Neuronal stem cell (in vitro differentiated cells): ENCODE measurements around the gene BCR.
A peak's percentile ranks its signal among the peaks of the same experiment; 100 is the strongest.

Experiments
- DNase-seq: peaks from one replicate; pipeline ENCODE4 v3.0.0-alpha.2; 2013; ENCODE audit warnings: low spot score
- H2AFZ ChIP-seq: one replicate; pipeline ENCODE4 v1.6.1; 2013; ENCODE audit warnings: mild to moderate bottlenecking, low read length, inconsistent platforms
- H2AK5ac ChIP-seq: 2 replicates; pipeline ENCODE4 v1.6.1; 2013; ENCODE audit warnings: low read depth, mild to moderate bottlenecking, inconsistent platforms, low read length, moderate library complexity, mixed read lengths
- H2BK120ac ChIP-seq: 2 replicates; pipeline ENCODE4 v1.6.1; 2013; ENCODE audit warnings: low read depth, mild to moderate bottlenecking, inconsistent platforms, low read length, moderate library complexity, mixed read lengths
- H2BK12ac ChIP-seq: one replicate; pipeline ENCODE4 v1.6.1; 2013; ENCODE audit warnings: low read length, inconsistent platforms
- H2BK15ac ChIP-seq: 2 replicates; pipeline ENCODE4 v1.6.1; 2013; ENCODE audit warnings: mild to moderate bottlenecking, low read length, inconsistent platforms, mixed read lengths
- H2BK5ac ChIP-seq: one replicate; pipeline ENCODE4 v1.6.1; 2013; ENCODE audit warnings: inconsistent platforms, mild to moderate bottlenecking, low read length, moderate library complexity
- H3K14ac ChIP-seq: one replicate; pipeline ENCODE4 v1.6.1; 2013; ENCODE audit warnings: low read length, inconsistent platforms
- H3K18ac ChIP-seq: 2 replicates; pipeline ENCODE4 v1.6.1; 2013; ENCODE audit warnings: low read length, inconsistent platforms
- H3K23ac ChIP-seq: 2 replicates; pipeline ENCODE4 v1.6.1; 2013; ENCODE audit warnings: low read depth, mild to moderate bottlenecking, mixed read lengths, low read length, inconsistent platforms; ENCODE audit not compliant: poor library complexity
- H3K27ac ChIP-seq: replicated peaks from 3 replicates; pipeline ENCODE4 v1.5.1; 2013; ENCODE audit warnings: low read length, inconsistent platforms
- H3K27me3 ChIP-seq, 3 experiments: 2 replicates each; pipeline ENCODE4 v1.6.1; 2013; ENCODE audit warnings: low read length in 3 of 3, mild to moderate bottlenecking in 2 of 3, inconsistent platforms in 1 of 3, low read depth in 1 of 3, mixed read lengths in 1 of 3, moderate library complexity in 1 of 3; ENCODE audit not compliant: control insufficient read depth in 3 of 3, insufficient read depth in 3 of 3
- H3K36me3 ChIP-seq, 2 donors: replicated peaks in 1 of 2; 2 replicates each; pipeline ENCODE4 v1.6.1; 2013; ENCODE audit warnings: low read length in 2 of 2; ENCODE audit not compliant: control insufficient read depth in 2 of 2, insufficient read depth in 2 of 2
- H3K4ac ChIP-seq: 2 replicates; pipeline ENCODE4 v1.6.1; 2013; ENCODE audit warnings: inconsistent platforms, mild to moderate bottlenecking, low read length, moderate library complexity
- H3K4me1 ChIP-seq, 2 donors: 1 replicate in 1 of 2; 2 replicates in 1 of 2; pipeline ENCODE4 v1.6.1; 2013; ENCODE audit warnings: low read length in 2 of 2, low read depth in 1 of 2; ENCODE audit not compliant: control insufficient read depth in 2 of 2, insufficient read depth in 1 of 2
- H3K4me2 ChIP-seq: one replicate; pipeline ENCODE4 v1.6.1; 2013; ENCODE audit warnings: mild to moderate bottlenecking, low read length, inconsistent platforms; ENCODE audit not compliant: insufficient read depth, poor library complexity, severe bottlenecking
- H3K4me3 ChIP-seq, 2 donors: 2 replicates each; pipeline ENCODE4 v1.5.1; 2013; ENCODE audit warnings: low read length in 2 of 2, mild to moderate bottlenecking in 2 of 2, inconsistent platforms in 1 of 2, moderate library complexity in 1 of 2
- H3K79me1 ChIP-seq: one replicate; pipeline ENCODE4 v1.6.1; 2013; ENCODE audit warnings: low read depth, mild to moderate bottlenecking, inconsistent platforms, low read length, moderate library complexity
- H3K9ac ChIP-seq: one replicate; pipeline ENCODE4 v1.6.1; 2013; ENCODE audit warnings: mild to moderate bottlenecking, low read depth, low read length, inconsistent platforms; ENCODE audit not compliant: poor library complexity
- H3K9me3 ChIP-seq, 2 donors: replicated peaks in 1 of 2; 2 replicates each; pipeline versions ENCODE3 to v1.6.1; 2013; ENCODE audit warnings: low read length in 2 of 2, mild to moderate bottlenecking in 2 of 2, inconsistent platforms in 1 of 2, low read depth in 1 of 2, mixed read lengths in 1 of 2, moderate library complexity in 1 of 2; ENCODE audit not compliant: control insufficient read depth in 2 of 2, insufficient read depth in 1 of 2
- H4K8ac ChIP-seq: one replicate; pipeline ENCODE4 v1.6.1; 2013; ENCODE audit warnings: low read depth, mild to moderate bottlenecking, inconsistent platforms, low read length, moderate library complexity
- H4K91ac ChIP-seq: one replicate; pipeline ENCODE4 v1.6.1; 2013; ENCODE audit warnings: low read length, low read depth, mild to moderate bottlenecking, inconsistent platforms; ENCODE audit not compliant: poor library complexity
- WGBS, 2 donors: extraction: QIAGEN DNeasy Blood & Tissue Kit; methylation state at CpG; one replicate each; pipeline ENCODE4 v1.1.7; 2013; ENCODE audit warnings: missing lambda C conversion rate in 2 of 2, mixed read lengths in 1 of 2; ENCODE audit not compliant: insufficient read length in 2 of 2, insufficient replicate concordance in 1 of 2; ENCODE audit errors: extremely low coverage in 2 of 2; 5-methylcytosine and 5-hydroxymethylcytosine counted together

Gene BCR

DNA sequence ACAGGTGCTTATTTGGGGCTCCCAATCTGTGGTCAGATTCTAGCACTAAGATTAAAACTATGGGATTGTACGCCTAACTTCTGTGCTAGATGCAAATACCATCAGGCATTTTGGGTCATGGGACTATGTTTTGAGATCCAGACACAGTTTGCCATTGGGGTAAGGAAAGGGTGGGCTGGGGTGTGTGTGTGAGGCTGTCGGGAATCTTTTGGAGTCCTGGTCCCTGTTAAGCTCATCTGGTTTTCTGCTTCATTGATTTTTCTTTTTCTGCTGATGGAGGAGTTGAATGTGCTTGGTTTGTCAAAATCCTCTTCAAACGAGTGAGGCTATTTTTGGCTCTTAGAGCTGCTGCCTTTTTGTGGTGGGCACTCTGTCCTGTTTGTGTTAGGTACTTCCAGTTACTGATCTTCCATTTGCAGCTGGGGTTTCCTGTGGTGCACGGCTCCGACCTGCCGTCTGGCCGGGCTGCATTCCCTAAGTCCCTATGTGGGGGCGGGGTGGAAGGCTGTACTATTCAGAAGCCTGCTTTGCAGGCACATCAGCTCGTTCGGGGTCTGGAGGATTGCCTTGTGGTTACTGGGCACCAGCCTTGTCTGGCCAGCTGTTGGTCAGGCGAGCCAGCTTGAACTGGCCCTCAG, 2.9 kb downstream of the BCR start:
- Histone ChIP-seq H3K79me1 (peaks cover 19% of the 10 kb centered on the region), H2AFZ (no peak overlapping the region), H2BK12ac (no peak overlapping the region), H3K27ac (peak overlapping the region; percentile 30), H2AK5ac (no peak overlapping the region), H3K23ac (peak overlapping the region; percentile 45), H3K18ac (peak overlapping the region; percentile 4), H3K27me3 (peaks cover 0 to 12% (median 0%) of the 10 kb centered on the region in 3 experiments), H3K4me2 (peak overlapping the region; percentile 77), H4K8ac (no peak overlapping the region), H2BK15ac (no peak overlapping the region), H2BK120ac (no peak overlapping the region), H4K91ac (no peak overlapping the region), H3K14ac (no peak overlapping the region), H3K4me1 (peaks cover 39 to 44% of the 10 kb centered on the region in 2 donors), H3K36me3 (peaks cover 2 to 56% of the 10 kb centered on the region in 2 donors), H3K9me3 (peaks cover 2 to 14% of the 10 kb centered on the region in 2 donors), H2BK5ac (no peak overlapping the region), H3K9ac (no peak overlapping the region), H3K4ac (no peak overlapping the region), H3K4me3 (peak overlapping the region; percentile 85 to 95)
- peak; percentile 74 for DNase-seq
- WGBS, 2 donors = no CpG with 5 or more reads among the region's 11 CpGs

DNA sequence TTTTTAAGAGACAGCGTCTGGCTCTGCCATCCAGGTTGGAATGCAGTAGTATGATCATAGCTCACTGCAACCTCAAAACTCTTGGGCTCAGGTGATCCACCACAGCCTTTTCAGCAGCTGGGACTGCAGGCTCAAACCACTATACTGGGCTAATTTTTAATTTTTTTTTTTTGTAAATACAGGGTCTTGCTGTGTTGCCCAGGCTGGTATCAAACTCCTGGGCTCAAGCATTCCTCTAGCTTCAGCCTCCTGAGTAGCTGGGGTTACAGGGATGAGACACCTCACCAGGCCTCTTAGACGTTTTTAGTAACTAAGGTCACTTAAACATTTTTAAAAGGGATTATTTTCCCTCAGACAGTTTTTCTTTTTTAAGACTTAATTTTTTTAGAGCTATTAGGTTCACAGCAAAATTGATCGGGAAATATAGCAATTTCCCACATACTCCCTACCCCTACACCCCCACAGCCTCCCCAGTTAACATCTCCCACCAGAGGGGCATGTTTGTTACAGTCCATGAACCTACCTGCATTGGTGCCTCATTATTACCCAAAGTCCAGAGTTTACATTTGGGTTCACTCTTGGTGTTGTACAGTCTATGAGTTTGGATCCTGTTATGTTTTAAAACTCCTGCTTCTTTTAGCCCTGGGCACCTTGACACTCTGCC, 3.9 kb downstream of the BCR start:
- Histone ChIP-seq H3K36me3 (peaks cover 2 to 64% of the 10 kb centered on the region in 2 donors), H3K27me3 (peaks cover 0 to 12% (median 0%) of the 10 kb centered on the region in 3 experiments), H2BK5ac (peak overlapping the region; percentile 76), H4K8ac (no peak overlapping the region), H2AFZ (no peak overlapping the region), H3K4me3 (no peak overlapping the region), H2BK15ac (no peak overlapping the region), H3K14ac (no peak overlapping the region), H3K27ac (no peak overlapping the region), H2AK5ac (no peak overlapping the region), H3K9me3 (peaks cover 2 to 14% of the 10 kb centered on the region in 2 donors), H3K79me1 (peaks cover 21% of the 10 kb centered on the region), H4K91ac (no peak overlapping the region), H3K4ac (no peak overlapping the region), H3K18ac (no peak overlapping the region), H2BK120ac (no peak overlapping the region), H3K4me1 (peaks cover 36 to 38% of the 10 kb centered on the region in 2 donors), H3K9ac (no peak overlapping the region), H3K4me2 (peak overlapping the region; percentile 56), H3K23ac (no peak overlapping the region), H2BK12ac (no peak overlapping the region)
- DNase-seq = no peak
- WGBS, 2 donors = no CpG with 5 or more reads among the region's 3 CpGs

DNA sequence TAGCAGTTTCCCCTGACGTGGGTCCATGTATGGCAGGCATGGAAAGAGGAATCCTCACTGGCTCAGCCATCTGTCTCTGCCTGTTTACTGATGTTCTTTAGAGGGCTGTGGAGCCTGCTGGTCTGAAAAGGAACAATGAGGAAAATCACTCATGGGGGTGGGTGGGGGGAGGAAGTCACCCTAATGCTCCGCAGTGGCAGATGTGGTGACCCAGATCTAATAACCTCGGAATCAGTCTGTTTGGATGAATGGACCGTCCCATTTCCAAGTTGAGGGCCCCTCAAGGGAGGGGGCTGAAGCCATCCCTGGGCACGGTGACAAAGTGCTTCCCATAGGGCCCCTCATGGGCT, 4.4 kb downstream of the BCR start:
- peak overlapping the region; percentile 25 for H2BK120ac ChIP-seq
- H3K4me2 ChIP-seq = no peak overlapping the region
- no peak overlapping the region for H2AFZ ChIP-seq
- no peak overlapping the region for H4K8ac ChIP-seq
- no peak overlapping the region for H4K91ac ChIP-seq
- H2AK5ac ChIP-seq = peak overlapping the region; percentile 71
- no peak overlapping the region for H2BK15ac ChIP-seq
- peaks cover 31 to 35% of the 10 kb centered on the region in 2 donors for H3K4me1 ChIP-seq
- no peak overlapping the region for H3K4me3 ChIP-seq
- WGBS, 2 donors = no CpG with 5 or more reads among the region's 5 CpGs
- peaks cover 2 to 14% of the 10 kb centered on the region in 2 donors for H3K9me3 ChIP-seq
- H3K36me3 ChIP-seq = peaks cover 2 to 67% of the 10 kb centered on the region in 2 donors
- peak overlapping the region; percentile 12 for H3K9ac ChIP-seq
- H3K27ac ChIP-seq = no peak overlapping the region
- peaks cover 21% of the 10 kb centered on the region for H3K79me1 ChIP-seq
- peak overlapping the region; percentile 68 for H3K23ac ChIP-seq
- peak overlapping the region; percentile 87 for H3K18ac ChIP-seq
- H2BK5ac ChIP-seq = peak overlapping the region; percentile 76
- no peak overlapping the region for H2BK12ac ChIP-seq
- no peak overlapping the region for H3K14ac ChIP-seq
- peaks cover 0 to 10% (median 0%) of the 10 kb centered on the region in 3 experiments for H3K27me3 ChIP-seq
- H3K4ac ChIP-seq = no peak overlapping the region
- DNase-seq = no peak

DNA sequence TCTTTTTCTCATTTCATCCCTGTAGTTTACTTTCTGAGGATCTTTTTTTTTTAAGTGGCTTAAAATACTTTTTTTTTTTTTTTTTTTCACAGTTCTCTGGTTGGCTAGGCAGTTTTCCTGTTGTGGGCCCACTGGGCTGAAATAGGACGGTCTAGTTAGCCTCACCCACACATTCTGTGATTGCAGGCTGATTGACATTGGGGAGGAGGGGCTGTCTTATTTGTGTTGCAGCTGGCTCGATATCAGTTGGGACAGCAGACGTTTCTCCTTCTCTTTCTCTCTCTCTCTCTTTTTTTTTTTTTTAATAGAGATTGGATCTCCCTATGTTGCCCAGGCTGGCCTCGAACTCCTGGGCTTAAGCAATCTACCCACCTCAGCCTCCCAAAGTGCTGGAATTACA, 6.9 kb downstream of the BCR start:
- Histone ChIP-seq H2BK15ac (no peak overlapping the region), H3K27ac (no peak overlapping the region), H3K9me3 (peaks cover 2 to 5% of the 10 kb centered on the region in 2 donors), H3K18ac (no peak overlapping the region), H2BK5ac (no peak overlapping the region), H3K27me3 (no peaks in the 10 kb centered on the region), H4K8ac (no peak overlapping the region), H3K4me2 (no peak overlapping the region), H3K4ac (no peak overlapping the region), H3K79me1 (peaks cover 11% of the 10 kb centered on the region), H3K9ac (no peak overlapping the region), H3K36me3 (peaks cover 2 to 77% of the 10 kb centered on the region in 2 donors), H3K14ac (no peak overlapping the region), H3K4me3 (no peak overlapping the region), H4K91ac (no peak overlapping the region), H2BK120ac (no peak overlapping the region), H3K23ac (no peak overlapping the region), H3K4me1 (peaks cover 18 to 25% of the 10 kb centered on the region in 2 donors), H2AK5ac (no peak overlapping the region), H2AFZ (no peak overlapping the region), H2BK12ac (no peak overlapping the region)
- WGBS, 2 donors = no CpG with 5 or more reads among the region's 4 CpGs
- no peak for DNase-seq
